ENCODE results near the gene PAQR6.

GRCh38 chr1:156225677-156226014 is 22.2 kb downstream of the PAQR6 start:
- TF ChIP-seq CTCF (IDR thresholded peaks at IDR 0.05) (peak in 1 of 7 experiments; percentile 24), POLR2A (IDR thresholded peaks at IDR 0.05) (no peak)
